ENCODE results near the gene PER3.

Gene PER3

DNA sequence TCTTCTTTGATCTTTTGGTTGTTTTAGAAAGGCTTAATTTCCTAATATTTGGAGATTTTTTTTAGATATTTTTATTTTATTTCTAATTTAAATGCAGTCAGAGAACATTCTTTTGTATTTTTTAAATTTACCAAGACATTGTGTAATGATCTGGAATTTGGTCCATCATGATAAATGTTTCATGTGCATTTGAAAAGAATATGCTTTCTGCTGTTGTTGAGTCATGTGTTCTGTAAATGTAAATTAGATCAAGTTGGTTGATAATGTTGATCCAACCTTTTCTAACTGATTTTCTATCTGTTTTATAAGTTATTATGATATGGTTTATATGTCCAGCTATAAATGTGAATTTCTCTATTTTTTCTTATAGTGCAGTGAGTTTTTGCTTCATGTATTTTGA is 48.9 kb downstream of the PER3 start:
- no peak for DNase-seq (ENCODE audit: low spot score)

DNA sequence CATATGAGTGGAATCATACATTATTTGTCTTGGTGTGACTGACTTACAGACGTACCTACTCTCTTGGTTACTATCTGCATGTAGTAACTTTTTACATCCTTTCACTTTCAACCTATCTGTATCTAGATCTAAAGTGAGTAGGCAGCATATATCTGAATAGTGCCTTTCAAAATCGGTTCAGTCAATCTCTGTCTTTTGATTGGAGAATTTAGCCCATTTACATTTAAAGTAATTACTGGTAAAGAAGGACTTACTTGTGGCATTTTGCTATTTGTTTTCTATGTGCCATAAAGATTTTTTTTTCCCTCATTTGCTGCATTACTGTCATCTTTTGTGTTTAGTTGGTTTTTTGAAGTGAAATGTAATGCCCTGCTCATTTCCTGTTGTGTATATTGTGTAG is 54.6 kb downstream of the PER3 start:
- DNase-seq (ENCODE audit: low spot score) = no peak

DNA sequence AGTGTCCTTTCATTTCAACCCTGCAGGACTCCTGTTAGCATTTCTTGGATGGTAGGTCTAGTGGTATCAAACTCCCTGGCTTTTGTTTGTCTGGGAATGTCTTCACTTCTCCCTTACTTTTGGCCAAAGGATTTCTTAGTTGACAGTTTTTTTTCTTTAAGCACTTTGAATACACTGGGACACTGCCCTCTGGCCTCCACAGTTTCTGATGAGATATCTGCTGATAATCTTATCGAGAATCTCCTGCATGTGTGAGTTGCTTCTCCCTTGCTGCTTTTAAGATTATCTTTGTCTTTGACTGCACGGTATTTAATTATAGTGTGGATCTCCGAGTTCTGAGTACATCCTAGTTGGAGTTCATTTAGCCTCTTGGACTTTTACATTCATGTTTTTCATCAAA is 55.4 kb downstream of the PER3 start:
- no peak for DNase-seq (ENCODE audit: low spot score)

DNA sequence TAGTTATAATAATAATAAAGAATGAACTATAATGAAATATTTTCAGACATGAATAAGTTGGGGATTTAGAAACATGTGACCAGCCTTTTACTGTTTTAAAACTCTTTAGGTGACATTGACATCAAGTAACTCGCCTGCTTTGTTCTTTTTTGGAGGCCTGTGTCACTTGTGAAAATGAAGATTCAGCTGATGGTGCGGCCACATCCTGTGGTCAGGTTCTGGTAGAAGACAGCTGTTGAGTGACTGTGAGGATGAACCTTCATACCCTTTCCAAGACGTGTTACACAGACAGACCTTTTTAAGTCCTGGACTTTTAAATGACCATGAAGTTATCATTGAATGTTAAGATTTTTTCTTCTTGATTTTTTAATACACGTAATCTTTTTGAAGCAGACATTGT is 58.4 kb downstream of the PER3 start:
- no peak for DNase-seq (ENCODE audit: low spot score)

DNA sequence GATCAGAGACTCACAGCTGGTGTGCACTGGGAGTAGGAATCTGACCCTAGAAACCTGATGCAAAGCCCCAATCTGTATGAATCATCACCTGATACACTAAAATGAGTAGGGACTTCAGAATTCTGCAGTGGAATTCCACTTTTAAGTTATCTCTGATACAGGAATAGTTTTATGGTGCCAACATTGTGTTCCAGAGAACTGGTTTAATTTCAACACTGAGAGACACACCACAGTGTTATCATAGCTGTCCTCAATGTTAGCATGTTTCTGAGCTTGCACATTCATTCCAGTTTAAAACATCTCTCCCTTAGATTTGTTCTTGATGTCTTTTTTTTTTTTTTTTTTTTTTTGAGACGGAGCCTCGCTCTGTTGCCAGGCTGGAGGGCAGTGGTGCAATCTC is 61.7 kb downstream of the PER3 start:
- DNase-seq (ENCODE audit: low spot score) = no peak

DNA sequence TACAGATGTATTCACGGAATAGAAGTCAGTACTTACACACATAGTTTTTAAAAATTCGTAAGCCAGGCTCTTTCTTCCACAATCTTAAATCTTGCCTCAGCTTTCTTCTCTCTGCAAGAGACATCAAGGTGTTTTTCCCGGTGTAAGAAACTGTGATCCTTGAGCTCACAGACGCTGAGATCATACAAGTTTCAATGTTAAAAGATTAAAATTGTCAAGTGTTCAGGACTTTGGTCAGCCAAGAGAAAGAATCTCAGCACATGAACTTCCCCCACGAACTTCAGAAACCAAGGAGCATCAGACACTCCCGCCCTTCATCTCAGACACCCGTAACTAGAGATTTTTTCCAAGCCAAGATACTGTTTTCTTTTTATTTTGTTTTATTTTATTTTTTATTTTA is 62.6 kb downstream of the PER3 start:
- DNase-seq (ENCODE audit: low spot score) = no peak

DNA sequence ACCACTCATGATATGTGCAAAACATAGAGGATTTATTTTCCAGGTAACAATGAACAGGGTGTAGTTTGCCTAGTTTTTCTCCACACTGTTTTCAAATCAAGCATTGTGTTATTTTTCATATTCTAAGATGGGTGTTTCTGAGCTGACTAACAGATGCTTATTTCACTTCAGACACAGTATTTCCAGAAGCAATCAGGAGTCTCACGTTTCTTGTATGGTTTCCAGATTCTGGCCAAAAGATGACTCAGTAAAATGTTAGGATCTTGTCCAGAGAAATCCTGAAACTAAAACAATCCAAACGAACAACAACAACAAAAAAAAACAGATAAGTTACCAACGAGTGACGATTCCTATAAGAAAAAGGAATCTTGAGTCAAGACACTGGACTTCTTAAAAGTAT is 63.5 kb downstream of the PER3 start:
- no peak for DNase-seq (ENCODE audit: low spot score)

DNA sequence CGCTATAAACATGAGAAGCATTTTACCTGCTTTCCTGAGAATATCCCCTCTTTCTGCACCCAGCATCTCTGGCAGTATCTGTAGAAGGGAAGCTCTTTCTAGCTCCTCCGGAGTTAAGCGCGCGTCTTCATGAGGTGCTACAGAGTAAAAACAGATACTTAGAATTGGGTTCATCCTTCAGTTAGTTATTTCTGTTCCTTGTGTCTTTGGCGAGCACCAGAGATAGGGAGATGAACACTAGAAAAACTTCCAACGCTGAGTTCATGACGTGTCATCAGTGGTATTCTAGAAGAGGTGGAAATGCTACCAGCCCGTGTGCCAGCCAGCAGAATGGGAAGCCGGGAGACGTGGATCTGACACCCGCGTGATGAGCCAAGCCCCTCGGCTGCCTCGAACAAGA is 66.7 kb downstream of the PER3 start:
- DNase-seq (ENCODE audit: low spot score) = no peak

DNA sequence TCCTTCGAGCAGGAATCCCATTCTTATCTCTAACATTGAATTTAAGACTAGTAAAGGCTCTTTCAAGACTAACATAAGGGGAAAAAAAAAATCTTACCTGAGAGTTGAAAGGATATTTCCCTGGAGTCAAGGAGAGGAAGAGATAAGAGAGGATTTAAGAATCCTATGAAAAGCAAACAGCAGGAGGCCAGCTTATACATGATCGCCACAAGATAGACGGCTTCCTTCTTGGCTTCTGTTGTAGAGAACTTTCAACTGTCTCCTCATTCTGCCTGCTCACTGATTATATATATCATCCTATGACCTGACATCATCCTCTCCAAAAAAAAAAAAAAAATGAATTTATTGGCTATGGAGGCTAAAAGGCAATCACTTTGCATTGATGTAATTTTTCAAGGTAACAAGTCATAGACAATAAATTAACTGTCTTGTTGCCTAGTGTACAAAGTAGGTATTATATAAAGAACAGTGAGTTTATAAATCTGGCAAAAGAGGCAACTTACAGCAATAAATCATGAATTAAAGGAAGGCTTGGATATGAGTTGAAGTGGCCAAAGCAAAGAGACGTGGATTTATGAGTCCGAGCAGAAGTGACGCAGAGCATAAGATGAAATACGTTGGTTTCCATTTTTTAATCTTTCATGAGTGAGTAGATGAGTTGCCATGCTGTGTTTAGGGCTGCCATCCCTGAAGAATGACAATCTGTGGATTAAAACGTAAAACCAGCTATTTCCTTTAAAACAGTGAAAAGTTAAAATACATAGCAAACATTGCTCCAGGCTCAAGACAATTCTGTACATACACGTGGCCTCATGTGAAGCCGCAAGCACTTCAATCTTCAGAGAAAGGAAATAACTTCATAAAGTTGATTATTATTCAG is 69.0 kb downstream of the PER3 start, which contains the start of gene UTS2:
Gene UTS2 (minus strand): TSS at position 262 of the 880 bp plus-strand sequence. CDS start 62 bp downstream, at position 200.
- DNase-seq (ENCODE audit: low spot score) = no peak

DNA sequence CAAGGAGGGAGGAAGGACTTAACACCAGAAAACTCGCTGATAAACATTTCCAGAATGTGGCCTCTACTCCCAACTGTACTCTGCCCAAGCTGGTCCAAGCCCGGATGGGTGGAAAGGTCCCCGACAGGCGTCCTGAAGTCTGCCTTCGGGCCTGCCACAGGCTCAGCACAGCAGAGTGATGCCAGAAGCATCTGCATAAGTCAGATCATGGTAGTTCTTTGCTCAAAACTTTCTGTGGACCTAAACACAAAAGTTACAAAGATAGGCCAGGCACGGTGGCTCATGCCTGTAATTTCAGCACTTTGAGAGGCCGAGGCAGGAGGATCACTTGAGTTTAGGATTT is 69.6 kb downstream of the PER3 start:
- DNase-seq (ENCODE audit: low spot score) = no peak

DNA sequence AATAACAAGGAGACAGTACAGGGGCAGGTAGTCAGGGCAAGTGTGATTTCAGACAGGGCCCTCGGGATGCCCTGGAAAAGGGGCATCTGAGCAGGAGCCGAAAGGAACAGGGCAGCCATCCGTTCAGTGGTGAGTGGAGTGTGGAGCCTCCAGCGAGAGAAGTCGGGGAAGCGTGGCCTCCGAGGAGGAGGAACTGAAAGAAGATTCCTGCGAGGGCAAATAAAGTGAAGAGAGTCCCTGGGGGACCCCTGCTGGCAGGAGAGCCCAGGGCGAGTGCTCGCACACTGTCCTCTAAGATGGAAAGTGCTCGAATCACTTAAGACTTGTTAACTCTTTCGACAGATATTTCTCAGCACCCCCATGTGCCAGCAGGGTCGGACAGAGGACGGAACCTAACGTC is 72.3 kb downstream of the PER3 start:
- DNase-seq (ENCODE audit: low spot score) = peak; percentile 6

DNA sequence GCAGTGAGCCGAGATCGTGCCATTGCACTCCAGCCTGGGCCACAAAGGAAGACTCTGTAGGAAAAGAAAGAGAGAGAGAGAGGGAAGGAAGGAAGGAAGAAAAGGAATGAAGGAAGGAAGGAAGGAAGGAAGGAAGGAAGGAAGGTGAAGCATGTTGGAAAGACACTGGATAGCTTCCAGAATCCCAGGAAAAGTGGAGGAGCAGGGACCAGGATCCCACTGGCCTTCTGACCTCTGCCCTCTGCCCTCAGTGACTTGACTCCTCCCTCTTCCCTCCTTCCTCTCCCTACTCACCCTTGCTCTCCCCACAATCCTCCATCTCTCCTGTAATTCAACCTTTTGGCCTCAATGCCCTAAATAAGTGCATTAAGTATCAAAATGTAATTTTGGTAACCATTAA is 72.9 kb downstream of the PER3 start:
- DNase-seq (ENCODE audit: low spot score) = no peak

DNA sequence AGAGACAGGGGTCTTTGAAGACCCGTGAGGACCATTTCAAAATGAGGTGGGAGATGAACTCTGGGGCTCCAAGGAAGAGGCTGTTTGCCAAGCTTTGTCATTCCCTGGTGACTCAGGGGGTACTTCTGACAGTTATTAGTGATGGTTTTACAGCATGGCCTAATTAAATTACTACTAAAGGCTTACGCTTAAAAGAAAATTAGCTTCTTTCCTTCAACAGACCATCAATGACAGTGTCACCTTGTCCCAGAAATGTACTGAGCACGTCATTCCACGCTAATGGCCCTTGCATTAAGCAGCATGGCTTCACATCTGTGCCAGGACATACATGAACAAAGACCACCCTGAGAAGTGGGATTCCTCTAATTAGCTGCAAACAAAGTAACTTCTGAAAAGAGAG is 73.9 kb downstream of the PER3 start:
- no peak for DNase-seq (ENCODE audit: low spot score)

DNA sequence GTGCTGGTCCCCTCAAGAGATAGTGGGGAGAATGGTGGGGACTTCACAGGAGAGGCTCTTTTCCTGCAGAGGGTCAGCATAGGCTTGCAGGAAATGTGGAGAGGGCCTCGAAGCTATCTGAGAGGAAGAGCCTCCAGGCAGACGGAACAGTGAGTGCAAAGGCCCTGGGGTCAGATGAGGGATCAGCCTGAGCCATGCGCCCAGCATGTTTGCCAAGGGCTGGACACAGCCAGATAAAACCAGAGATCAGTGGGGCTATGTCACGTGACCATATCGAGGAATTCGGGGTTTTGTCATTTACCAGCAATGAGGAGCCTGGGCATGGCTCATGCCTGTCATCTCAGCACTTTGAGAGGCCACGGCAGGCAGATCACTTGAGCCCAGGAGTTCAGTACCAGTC is 75.3 kb downstream of the PER3 start:
- DNase-seq (ENCODE audit: low spot score) = no peak

DNA sequence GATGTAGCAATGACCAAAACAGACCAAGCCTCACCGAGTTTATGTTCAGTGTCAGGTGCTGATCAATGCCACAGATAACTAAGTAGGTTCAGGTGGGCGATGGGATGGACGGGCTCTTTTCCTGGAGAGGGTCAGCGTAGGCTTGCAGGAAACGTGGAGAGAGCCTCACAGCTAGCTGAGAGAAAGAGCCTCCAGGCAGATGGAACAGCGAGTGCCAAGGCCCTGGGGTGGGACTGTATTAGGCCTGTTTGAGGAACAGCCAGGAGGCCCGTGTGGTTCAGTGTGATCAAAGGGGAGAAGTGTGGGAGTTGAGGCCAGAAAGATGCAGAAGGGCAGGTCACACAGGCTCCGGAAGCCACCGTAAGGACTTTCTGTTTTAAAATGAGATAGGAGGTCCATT is 76.0 kb downstream of the PER3 start:
- no peak for DNase-seq (ENCODE audit: low spot score)

DNA sequence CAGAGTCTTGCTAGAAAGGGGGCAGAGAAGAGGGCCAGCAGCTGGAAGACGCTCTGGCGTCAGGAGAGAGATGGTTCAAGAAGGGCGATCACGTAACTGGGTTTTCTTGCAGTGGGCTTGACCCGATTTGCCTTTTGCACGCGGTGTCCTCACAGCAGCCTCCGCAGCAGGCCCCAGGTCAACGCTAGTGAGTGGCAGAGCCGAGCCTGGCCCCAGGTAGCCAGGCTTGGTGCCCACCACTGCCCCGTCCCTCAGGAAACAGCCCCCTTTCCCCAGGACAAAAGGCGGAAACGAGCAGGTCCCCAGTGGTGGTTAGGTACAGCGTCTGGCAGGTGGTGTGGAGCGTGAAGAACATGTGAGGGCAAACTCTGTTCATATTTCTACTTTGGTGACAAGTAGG is 77.4 kb downstream of the PER3 start:
- no peak for DNase-seq (ENCODE audit: low spot score)

DNA sequence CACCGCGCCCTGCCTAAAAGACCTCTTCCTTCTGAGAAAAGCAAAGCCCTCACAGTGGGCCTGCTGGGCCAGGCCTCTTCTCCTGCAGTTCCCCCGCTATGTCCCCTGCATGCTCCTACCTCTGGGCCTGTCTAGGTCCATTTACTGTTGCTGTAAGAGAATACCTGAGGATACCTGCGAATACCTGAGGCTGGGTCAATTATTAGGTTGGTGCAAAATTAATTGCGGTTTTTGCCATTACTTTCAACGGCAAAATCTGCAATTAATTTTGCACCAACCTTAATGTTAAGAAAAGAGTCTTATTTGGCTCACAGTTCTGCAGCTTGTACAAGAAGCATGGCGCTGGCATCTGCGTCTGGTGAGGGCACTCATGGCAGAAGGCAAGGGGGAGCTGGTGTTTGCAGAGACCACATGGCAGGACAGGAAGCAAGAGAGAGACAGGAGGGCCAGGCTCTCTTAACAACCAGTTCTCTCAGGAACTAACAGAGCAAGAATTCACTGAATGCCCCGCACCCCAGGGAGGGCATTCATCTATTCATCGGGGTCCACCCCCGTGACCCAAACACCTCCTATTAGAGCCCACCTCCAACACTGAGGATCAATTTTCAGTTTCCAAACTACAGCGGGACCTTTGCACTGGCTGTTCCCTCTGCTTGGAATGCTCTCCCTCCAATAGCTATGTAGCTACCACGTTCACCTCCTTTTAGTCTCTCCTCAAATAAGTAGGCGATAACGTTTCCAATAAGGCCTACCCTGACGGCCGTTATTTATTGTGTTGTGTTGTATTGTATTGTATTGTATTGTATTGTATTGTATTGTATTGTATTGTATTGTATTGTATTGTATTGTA is 78.3 kb downstream of the PER3 start:
- DNase-seq (ENCODE audit: low spot score) = no peak

DNA sequence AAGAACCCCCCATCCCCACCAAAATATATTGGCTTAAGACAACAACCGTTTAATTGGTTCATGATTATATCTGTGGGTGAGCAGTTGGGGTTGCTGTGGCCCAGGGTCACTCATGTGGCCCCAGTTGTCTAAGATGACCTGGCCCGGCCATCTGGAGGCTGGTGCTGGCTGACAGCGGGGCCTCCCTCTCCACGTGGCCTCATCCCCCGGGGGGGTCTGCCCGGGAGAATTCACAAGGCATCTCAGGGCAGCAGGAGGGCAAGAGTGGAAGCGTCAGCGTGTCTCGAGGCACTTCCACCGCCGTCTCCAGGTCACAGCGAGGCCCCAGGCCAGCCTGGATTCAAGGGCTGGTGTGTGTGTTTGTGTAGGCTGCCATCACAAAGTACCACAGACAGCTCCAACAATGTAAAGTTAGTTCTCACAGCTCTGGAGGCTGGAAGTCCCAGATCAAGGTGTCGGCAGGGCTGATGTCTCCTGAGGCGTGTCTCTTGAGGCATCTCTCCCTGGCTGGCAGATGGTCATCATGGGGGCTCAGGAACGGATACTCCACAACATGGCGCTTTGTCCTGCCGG is 79.8 kb downstream of the PER3 start:
- DNase-seq (ENCODE audit: low spot score) = no peak

DNA sequence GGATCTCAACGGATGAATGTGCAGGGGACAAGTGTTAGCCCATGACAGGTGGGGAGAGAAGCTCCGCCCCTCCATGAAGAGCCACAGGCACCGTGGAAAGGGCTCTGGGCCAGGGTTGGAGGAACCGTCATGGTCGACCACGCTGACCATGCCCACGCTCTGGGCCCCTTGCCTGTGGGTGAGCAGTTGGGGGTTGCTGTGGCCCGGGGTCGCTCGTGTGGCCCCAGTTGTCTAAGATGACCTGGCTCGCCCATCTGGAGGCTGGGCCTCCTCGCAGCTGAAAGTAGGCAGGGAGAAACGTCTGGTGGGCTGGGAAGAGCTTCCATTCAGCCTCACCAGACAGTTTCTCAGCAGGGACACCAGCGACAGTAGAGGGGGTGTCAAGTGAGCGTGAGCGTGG is 81.9 kb downstream of the PER3 start:
- DNase-seq (ENCODE audit: low spot score) = no peak

DNA sequence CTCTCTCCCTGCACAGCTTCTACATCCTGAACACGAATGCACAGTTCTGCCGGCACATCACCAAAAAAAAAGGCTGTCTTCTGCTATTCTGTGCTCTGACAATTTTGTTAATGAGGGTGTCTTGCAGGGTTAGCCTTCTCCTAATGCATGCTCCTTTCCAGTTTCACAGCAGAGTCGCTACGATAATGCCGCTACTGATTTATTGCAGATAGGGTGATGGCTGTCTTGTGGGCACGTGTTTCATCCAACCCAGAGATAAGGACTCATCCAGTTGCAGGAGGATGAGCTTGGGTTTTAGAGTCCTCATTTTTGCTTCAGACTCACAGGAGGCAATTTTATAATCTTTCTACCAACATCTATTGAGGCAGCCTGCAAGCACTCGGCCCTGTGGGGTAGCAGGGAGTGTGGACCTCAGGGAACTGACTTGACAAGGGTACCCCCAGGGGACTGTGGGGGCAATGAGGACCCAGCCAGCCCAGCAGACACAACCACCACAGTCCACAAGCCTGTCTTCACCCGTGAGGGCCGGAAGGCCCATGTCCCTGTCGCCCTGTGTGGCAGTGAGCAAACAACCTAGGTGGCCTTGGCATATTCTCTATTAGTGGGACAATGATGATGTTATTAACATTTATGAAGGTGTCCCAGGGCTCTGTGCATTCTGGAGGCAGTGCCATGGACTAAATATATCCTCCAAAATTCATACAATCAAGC is 84.1 kb downstream of the PER3 start:
- no peak for DNase-seq (ENCODE audit: low spot score)

DNA sequence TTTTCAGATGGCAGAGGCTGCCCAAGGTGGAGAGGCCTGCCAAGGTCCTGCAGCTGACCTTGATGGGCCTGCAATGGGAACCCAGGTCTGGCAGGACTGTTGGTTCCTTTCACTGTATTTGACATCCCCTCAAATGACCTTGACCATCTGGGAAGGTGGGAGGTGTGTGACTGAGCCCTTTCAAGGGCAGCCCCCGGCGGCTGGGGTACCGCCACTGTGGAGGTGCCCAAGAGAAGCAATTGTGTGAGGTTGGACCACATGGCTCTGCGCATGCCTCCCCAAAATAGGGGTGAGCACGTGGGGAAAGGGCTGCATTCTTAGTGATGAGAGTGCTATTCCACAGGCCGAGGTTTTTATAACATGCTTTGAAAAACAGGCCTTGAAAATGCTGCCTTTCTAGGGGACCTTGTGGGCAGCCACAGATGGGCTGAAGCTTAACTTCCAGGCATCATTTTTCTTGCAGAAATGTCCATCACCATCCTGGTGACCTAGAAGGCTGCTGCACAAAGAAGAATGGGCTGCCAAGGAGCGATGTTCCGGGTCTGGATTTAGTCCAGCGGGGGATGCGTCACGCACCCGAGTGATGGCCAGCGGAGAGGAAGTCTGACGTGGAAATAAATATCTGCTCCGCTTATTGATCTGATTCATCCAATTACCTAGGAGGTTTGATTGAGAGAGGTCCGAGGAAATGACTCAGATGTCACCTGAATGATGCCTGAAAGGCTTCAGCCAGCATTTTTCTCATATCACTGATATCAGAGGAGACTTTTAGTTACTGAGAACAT is 85.2 kb downstream of the PER3 start:
- DNase-seq (ENCODE audit: low spot score) = no peak

DNA sequence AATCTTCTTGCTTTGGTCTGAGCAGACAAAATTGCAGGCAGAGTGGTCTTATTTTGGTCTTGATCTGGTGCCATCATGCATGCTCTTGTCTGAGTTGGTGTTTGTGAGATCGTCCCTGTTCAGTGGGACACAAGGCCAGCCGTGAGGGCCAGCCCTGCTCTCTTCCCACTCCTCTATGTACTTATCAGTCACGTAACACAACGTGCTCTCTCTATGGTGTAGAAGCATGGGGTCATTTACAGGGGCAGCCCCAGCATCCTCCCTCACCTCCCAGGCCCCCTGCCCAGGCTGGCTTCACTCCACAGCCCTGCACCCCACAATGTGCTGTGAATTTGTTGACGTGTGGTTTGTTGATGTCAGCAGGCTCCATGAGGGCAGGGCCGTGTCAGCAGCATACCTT is 87.0 kb downstream of the PER3 start:
- DNase-seq (ENCODE audit: low spot score) = no peak
